T1000 (cell line): ENCODE measurements around the gene NCS1.
"Not testable (repeated sequence)": the region's sequence is repeated elsewhere in the genome, so short reads cannot be mapped to it uniquely, and the experiment has no call there.

Experiments used
- DNase-seq: peaks from one replicate; lab custom pipeline; 2025; ENCODE audit warnings: mixed read lengths; lab: John Stamatoyannopoulos, UW

Gene NCS1

GRCh38 chr9:130237763-130238524 lies 65.7 kb downstream of the NCS1 start:
- no peak for DNase-seq

GRCh38 chr9:130239363-130239695 lies 67.1 kb downstream of the NCS1 start:
- no peak for DNase-seq

- no peak for DNase-seq
These were observed 67.6 kb downstream of the NCS1 start for GRCh38 chr9:130239741-130240241.

GRCh38 chr9:130240410-130241197 lies 68.4 kb downstream of the NCS1 start:
- DNase-seq: no peak

GRCh38 chr9:130241198-130241535 lies 69.0 kb downstream of the NCS1 start:
- no peak for DNase-seq

GRCh38 chr9:130242270-130243014 lies 70.2 kb downstream of the NCS1 start:
- DNase-seq: no peak

- DNase-seq: no peak
These were observed 71.0 kb downstream of the NCS1 start for GRCh38 chr9:130243015-130243881.

- DNase-seq: no peak
These were observed 71.6 kb downstream of the NCS1 start for GRCh38 chr9:130243882-130244170.

GRCh38 chr9:130244548-130245165 lies 72.5 kb downstream of the NCS1 start:
- no peak for DNase-seq

- no peak for DNase-seq
These were observed 73.3 kb downstream of the NCS1 start for GRCh38 chr9:130245474-130245873.

- no peak for DNase-seq
These were observed 73.9 kb downstream of the NCS1 start for GRCh38 chr9:130246126-130246525.

GRCh38 chr9:130254747-130255630 lies 82.8 kb downstream of the NCS1 start:
- DNase-seq: no peak

GRCh38 chr9:130255631-130256134 lies 83.5 kb downstream of the NCS1 start:
- DNase-seq: no peak

- no peak for DNase-seq
These were observed 84.4 kb downstream of the NCS1 start for GRCh38 chr9:130256644-130257043.

GRCh38 chr9:130258137-130258536 lies 85.9 kb downstream of the NCS1 start:
- not testable (repeated sequence) for DNase-seq

GRCh38 chr9:130259044-130259443 lies 86.8 kb downstream of the NCS1 start:
- DNase-seq: no peak

- no peak for DNase-seq
These were observed 88.9 kb downstream of the NCS1 start for GRCh38 chr9:130260816-130261765.

GRCh38 chr9:130262061-130262745 lies 90.0 kb downstream of the NCS1 start:
- DNase-seq: no peak
